Left lung (tissue), 10 donors: ENCODE measurements around the gene USP33. TPM values are rescaled to one million over a fixed set of nuclear protein-coding genes. Genes with fewer than 3 reads are reported as not detected.
"Not testable (repeated sequence)": the region's sequence is repeated elsewhere in the genome, so short reads cannot be mapped to it uniquely, and the experiment has no call there.

Experiments
- ATAC-seq: fragments of 200-7000 bp; cut with Tn5 transposase; one replicate; pipeline ENCODE4 v1.9.1; 2020; ENCODE audit warnings: moderate library complexity
- DNase-seq, 4 donors: peaks; one replicate each; pipeline ENCODE4 v3.0.0-alpha.2; 2013 to 2020
- H3K27ac ChIP-seq, 2 donors: fragments of 200-600 bp; sonication (generic) in 1 of 2; one replicate each; pipeline versions ENCODE4 v1.5.0 to v1.8.0; 2020 to 2021
- H3K27me3 ChIP-seq, 2 donors: fragments of 200-600 bp; sonication (generic) in 1 of 2; one replicate each; pipeline versions ENCODE4 v1.5.0 to v1.8.0; 2020 to 2021
- H3K36me3 ChIP-seq, 2 donors: fragments of 200-600 bp; sonication (generic) in 1 of 2; one replicate each; pipeline versions ENCODE4 v1.5.0 to v1.8.0; 2020 to 2021
- H3K4me1 ChIP-seq, 2 donors: fragments of 200-600 bp; one replicate each; pipeline ENCODE4 v1.8.0; 2021
- H3K4me3 ChIP-seq, 2 donors: fragments of 200-600 bp; sonication (generic) in 1 of 2; one replicate each; pipeline versions ENCODE4 v1.5.0 to v1.8.0; 2020 to 2021; ENCODE audit warnings: mild to moderate bottlenecking in 1 of 2
- H3K9me3 ChIP-seq, 2 donors: fragments of 200-600 bp; sonication (generic) in 1 of 2; one replicate each; pipeline versions ENCODE4 v1.5.0 to v1.8.0; 2020 to 2021
- CTCF ChIP-seq, 2 donors: fragments of 200-600 bp; sonication (generic) in 1 of 2; IDR thresholded peaks; one replicate each; pipeline versions ENCODE4 v1.5.0 to v1.8.0; 2021; ENCODE audit warnings: antibody characterized with exemption in 2 of 2
- intact Hi-C, 2 donors: fragments of 100-400 bp; cut with DNase I; formaldehyde crosslinking; loops; one replicate each; pipeline versions ENCODE4 v1.11.2 to v1.14.2; 2022
- polyA plus RNA-seq, 6 donors: library from polyadenylated mRNA; unstranded; fragments of 120-200 nt; gene quantifications; one replicate each; pipeline ENCODE4 v1.2.1, GENCODE V29; 2013; ENCODE audit not compliant: insufficient read length in 6 of 6
- total RNA-seq, 2 donors: library from RNA; stranded (reverse); fragmentation: NEBNext Ultra II Directional; extraction: Animal tissue kit (Norgen Biotek cat#: 25700); gene quantifications; one replicate each; pipeline ENCODE4 v1.2.1, GENCODE V29; 2021
- donor health status: DM: no; HTN: yes; CAD: no.
- donor health status: DM: no; HTN: no; CAD: no.

USP33 gene
- total and polyA plus RNA-seq, 8 donors: 50.5 to 136 (median 116) TPM

GRCh38 chr1:77716065-77716464 lies 43.6 kb downstream of the USP33 start:
- no peak overlapping the region for H3K27ac ChIP-seq
- H3K4me3 ChIP-seq: no peak overlapping the region
- DNase-seq (no peak), ATAC-seq (no peak)
- intact Hi-C loops: no loop called here
- no peaks in the 10 kb centered on the region for H3K4me1 ChIP-seq
- TF ChIP-seq CTCF (IDR thresholded peaks at IDR 0.05): no peak
- peaks cover 3 to 99% of the 10 kb centered on the region in 2 donors for H3K36me3 ChIP-seq
- no peaks in the 10 kb centered on the region for H3K9me3 ChIP-seq
- H3K27me3 ChIP-seq: no peaks in the 10 kb centered on the region

DNA sequence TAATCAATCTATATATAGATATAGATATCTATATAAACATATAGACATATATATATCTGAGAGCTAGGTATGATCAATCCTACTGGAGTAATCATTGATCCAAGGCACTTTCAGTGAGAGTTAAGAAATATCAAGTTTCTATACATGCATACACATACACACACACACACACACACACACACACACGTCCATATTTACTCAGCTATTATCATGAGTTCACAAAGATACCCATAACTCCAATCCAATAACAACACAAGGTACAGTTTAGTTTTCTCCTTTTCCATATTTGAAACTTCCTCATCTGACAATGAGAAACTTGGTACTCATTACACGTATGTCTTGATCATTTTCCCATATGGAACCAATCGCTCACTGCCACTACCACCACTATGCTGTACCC lies 49.9 kb downstream of the USP33 start:
- no peak for ATAC-seq
- DNase-seq: no peak
- H3K36me3 ChIP-seq: peaks cover 3 to 84% of the 10 kb centered on the region in 2 donors
- H3K9me3 ChIP-seq: no peaks in the 10 kb centered on the region
- no peaks in the 10 kb centered on the region for H3K27me3 ChIP-seq
- no peaks in the 10 kb centered on the region for H3K4me1 ChIP-seq
- intact Hi-C loops: no loop called here
- H3K4me3 ChIP-seq: no peak overlapping the region
- TF ChIP-seq CTCF (IDR thresholded peaks at IDR 0.05): no peak
- no peak overlapping the region for H3K27ac ChIP-seq

DNA sequence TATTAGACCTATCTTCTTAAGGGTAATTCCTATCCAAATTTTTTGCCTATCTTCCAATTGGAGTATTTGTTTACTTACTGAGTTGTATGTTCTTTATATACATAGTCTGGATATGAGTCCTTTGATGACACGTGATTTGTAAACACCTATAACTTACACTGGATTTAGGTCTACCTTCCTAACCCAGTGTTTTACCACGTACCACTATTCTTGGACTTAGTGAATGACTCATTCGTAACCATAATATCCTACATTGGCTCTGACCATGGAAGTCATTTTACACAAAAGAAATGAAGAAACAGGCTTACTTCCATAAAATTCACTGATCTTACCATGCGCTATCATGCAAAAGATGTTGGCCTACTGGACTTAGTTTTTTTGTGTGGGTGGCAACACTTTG lies 53.3 kb downstream of the USP33 start:
- H3K27me3 ChIP-seq: no peaks in the 10 kb centered on the region
- H3K27ac ChIP-seq: no peak overlapping the region
- TF ChIP-seq CTCF (IDR thresholded peaks at IDR 0.05): no peak
- no peaks in the 10 kb centered on the region for H3K9me3 ChIP-seq
- ATAC-seq (no peak), DNase-seq (no peak)
- intact Hi-C loops: no loop called here
- no peak overlapping the region for H3K4me3 ChIP-seq
- no peaks in the 10 kb centered on the region for H3K4me1 ChIP-seq
- H3K36me3 ChIP-seq: peaks cover 0 to 50% of the 10 kb centered on the region in 2 donors

- TF ChIP-seq CTCF (IDR thresholded peaks at IDR 0.05): no peak
- peaks cover 0 to 49% of the 10 kb centered on the region in 2 donors for H3K36me3 ChIP-seq
These were observed 54.9 kb downstream of the USP33 start for GRCh38 chr1:77704736-77705135.

GRCh38 chr1:77699673-77700072 lies 60.0 kb downstream of the USP33 start:
- intact Hi-C loops, ATAC-seq, H3K27ac ChIP-seq, H3K27me3 ChIP-seq, DNase-seq, H3K4me1 ChIP-seq, H3K9me3 ChIP-seq, H3K4me3 ChIP-seq: not testable (repeated sequence)
- H3K36me3 ChIP-seq: peaks cover 0 to 54% of the 10 kb centered on the region in 2 donors

More at GRCh38 chr1:77704736-77705135, 54.9 kb downstream of the USP33 start:
- no peaks in the 10 kb centered on the region for H3K4me1 ChIP-seq
- H3K9me3 ChIP-seq: no peaks in the 10 kb centered on the region
- no peak overlapping the region for H3K4me3 ChIP-seq
- no peak for ATAC-seq
- intact Hi-C loops: no loop called here
- H3K27ac ChIP-seq: no peak overlapping the region
- DNase-seq: no peak
- H3K27me3 ChIP-seq: no peaks in the 10 kb centered on the region

DNA sequence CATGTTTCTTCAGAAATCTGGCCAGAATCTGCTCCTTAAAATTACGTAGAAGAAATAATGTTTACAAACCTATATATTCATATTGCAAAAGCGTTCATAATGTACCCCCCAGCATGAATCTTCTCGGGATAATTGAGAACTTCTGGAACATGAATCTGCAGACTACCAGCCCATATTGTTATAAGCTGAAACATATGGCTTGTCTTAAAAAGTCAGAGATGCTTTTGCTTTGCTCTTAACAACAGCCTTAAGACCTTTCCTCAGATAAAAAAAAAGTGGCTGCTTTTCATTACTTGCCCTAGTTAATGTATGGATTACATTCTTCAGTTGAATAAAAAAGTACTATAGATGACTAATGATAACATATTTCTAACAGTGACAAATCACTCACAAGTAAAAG lies 62.2 kb downstream of the USP33 start:
- intact Hi-C loops: no loop called here
- Histone ChIP-seq H3K27me3 (no peaks in the 10 kb centered on the region), H3K27ac (no peak overlapping the region), H3K4me1 (no peaks in the 10 kb centered on the region), H3K4me3 (no peak overlapping the region), H3K36me3 (peaks cover 0 to 76% of the 10 kb centered on the region in 2 donors), H3K9me3 (no peaks in the 10 kb centered on the region)
- no peak for DNase-seq
- no peak for TF ChIP-seq CTCF (IDR thresholded peaks at IDR 0.05)
- ATAC-seq: no peak
